Measurements from ENCODE around the gene ROBO4.

ROBO4 gene

DNA sequence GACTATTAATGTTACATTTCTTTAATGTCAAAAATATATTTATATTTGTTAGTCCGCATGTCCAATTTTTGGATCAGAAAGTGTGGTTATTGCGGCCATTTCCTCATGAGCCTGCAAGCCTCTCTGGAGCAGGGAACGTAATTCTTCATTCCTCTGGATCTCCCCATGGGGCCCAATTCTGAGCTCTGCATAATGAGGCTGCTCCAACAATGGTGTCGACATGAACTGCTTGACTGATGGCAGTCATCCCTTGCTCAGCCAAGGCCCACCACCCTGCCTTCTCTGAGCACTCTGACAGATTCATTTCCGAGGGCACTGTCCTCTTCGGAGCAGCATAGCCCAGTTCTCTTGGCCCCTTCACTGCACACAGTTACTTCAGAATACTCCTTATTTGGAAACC, 41.3 kb upstream of the ROBO4 start:
- no peak overlapping the region for H2AFZ ChIP-seq (ENCODE audit: low read depth, low read length)
- H3K4me2 ChIP-seq (ENCODE audit: low read length): no peak overlapping the region
- peaks cover 42% of the 10 kb centered on the region for H3K27me3 ChIP-seq (ENCODE audit: low read depth, low read length)
- no peak overlapping the region for H3K9ac ChIP-seq (ENCODE audit: low read length)
- no peak for TF ChIP-seq EZH2phosphoT487 (IDR thresholded peaks at IDR 0.05; ENCODE audit: low read depth)
- TF ChIP-seq, protein P1, sequence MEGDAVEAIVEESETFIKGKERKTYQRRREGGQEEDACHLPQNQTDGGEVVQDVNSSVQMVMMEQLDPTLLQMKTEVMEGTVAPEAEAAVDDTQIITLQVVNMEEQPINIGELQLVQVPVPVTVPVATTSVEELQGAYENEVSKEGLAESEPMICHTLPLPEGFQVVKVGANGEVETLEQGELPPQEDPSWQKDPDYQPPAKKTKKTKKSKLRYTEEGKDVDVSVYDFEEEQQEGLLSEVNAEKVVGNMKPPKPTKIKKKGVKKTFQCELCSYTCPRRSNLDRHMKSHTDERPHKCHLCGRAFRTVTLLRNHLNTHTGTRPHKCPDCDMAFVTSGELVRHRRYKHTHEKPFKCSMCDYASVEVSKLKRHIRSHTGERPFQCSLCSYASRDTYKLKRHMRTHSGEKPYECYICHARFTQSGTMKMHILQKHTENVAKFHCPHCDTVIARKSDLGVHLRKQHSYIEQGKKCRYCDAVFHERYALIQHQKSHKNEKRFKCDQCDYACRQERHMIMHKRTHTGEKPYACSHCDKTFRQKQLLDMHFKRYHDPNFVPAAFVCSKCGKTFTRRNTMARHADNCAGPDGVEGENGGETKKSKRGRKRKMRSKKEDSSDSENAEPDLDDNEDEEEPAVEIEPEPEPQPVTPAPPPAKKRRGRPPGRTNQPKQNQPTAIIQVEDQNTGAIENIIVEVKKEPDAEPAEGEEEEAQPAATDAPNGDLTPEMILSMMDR (IDR thresholded peaks at IDR 0.05; ENCODE audit: low read depth, low read length): no peak
- no peak overlapping the region for H3K27ac ChIP-seq (ENCODE audit: low read length)
- no peaks in the 10 kb centered on the region for H3K36me3 ChIP-seq (replicated peaks; ENCODE audit: low read depth, low read length)
- no peaks in the 10 kb centered on the region for H4K20me1 ChIP-seq (ENCODE audit: insufficient read depth, low read length)
- no peaks in the 10 kb centered on the region for H3K9me3 ChIP-seq (ENCODE audit: insufficient read depth, low read length)
- H3K4me1 ChIP-seq (ENCODE audit: low read length): no peaks in the 10 kb centered on the region
- H3K79me2 ChIP-seq (ENCODE audit: low read length): no peaks in the 10 kb centered on the region
- H3K4me3 ChIP-seq (ENCODE audit: low read length): no peak overlapping the region

DNA sequence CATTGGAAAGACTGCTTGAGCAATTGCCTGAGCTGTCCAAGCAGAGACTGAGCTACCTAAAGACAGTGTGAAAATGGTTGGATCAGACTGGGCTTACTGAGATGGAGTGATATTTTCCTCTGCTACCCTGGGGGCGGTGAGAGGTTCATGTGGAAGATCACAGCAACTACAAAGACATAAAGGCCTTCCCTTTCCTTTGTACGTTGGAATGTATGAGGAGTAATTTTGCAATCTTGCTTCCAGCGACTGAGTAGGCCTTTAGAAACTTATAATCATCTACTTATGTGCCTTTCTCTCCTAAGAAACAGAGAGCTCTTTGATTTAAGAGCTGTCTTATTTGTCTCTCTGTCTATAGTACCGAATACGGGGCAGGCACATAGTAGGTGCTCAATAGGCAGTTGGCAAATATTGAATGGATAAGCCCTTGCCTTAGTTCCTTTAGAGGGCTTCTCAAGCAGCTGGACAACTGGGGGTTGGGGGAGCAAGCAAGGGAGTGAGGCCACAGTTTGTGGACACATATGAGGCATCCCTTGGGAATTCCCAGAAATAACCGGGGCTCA, 40.6 kb upstream of the ROBO4 start:
- Histone ChIP-seq H2AFZ (ENCODE audit: low read depth, low read length) (no peak overlapping the region), H3K27ac (ENCODE audit: low read length) (no peak overlapping the region)

DNA sequence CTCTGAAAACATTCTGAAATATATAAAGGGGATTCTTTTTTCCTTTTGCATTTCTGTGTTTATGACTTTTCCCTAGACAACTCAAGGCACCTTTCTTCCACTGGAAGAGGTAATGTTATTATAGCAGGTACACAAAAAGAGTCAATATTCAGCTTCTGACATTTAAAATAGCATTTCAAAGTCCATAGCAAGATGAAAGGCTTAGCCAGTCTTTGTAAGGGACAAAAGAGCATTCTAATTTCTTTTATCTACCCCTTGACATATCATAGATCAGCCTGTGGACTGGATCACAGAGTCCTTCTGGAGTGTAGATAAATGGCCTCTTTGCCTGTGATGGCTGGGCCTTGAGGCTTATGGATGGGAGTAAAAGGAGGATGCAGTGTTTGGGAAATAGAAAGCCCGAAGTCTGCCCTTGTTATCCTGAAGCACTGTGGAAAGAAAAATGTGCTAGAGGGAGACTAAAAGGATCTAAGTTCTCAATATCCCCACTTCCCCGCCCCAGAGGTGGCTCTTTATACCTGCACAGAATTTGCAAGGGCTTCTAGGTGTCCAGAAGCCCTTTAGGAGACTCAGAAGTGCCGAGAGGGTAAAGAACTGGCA, 39.8 kb upstream of the ROBO4 start:
- TF ChIP-seq EZH2phosphoT487 (IDR thresholded peaks at IDR 0.05; ENCODE audit: low read depth): no peak
- TF ChIP-seq, protein P1 (IDR thresholded peaks at IDR 0.05; ENCODE audit: low read depth, low read length): no peak
- no peak overlapping the region for H2AFZ ChIP-seq (ENCODE audit: low read depth, low read length)
- H3K4me3 ChIP-seq (ENCODE audit: low read length): no peak overlapping the region
- H3K27ac ChIP-seq (ENCODE audit: low read length): no peak overlapping the region
- no peaks in the 10 kb centered on the region for H3K9me3 ChIP-seq (ENCODE audit: insufficient read depth, low read length)
- H3K4me1 ChIP-seq (ENCODE audit: low read length): no peaks in the 10 kb centered on the region
- no peaks in the 10 kb centered on the region for H3K36me3 ChIP-seq (replicated peaks; ENCODE audit: low read depth, low read length)
- no peaks in the 10 kb centered on the region for H4K20me1 ChIP-seq (ENCODE audit: insufficient read depth, low read length)
- H3K9ac ChIP-seq (ENCODE audit: low read length): no peak overlapping the region
- peaks cover 46% of the 10 kb centered on the region for H3K27me3 ChIP-seq (ENCODE audit: low read depth, low read length)
- H3K79me2 ChIP-seq (ENCODE audit: low read length): no peaks in the 10 kb centered on the region
- no peak overlapping the region for H3K4me2 ChIP-seq (ENCODE audit: low read length)

More for the DNA sequence above, 40.6 kb upstream of the ROBO4 start:
- Histone ChIP-seq H3K79me2 (ENCODE audit: low read length) (no peaks in the 10 kb centered on the region), H3K9me3 (ENCODE audit: insufficient read depth, low read length) (no peaks in the 10 kb centered on the region), H3K27me3 (ENCODE audit: low read depth, low read length) (peaks cover 46% of the 10 kb centered on the region), H3K4me1 (ENCODE audit: low read length) (no peaks in the 10 kb centered on the region), H3K4me3 (ENCODE audit: low read length) (no peak overlapping the region), H3K4me2 (ENCODE audit: low read length) (no peak overlapping the region), H3K36me3 (replicated peaks; ENCODE audit: low read depth, low read length) (no peaks in the 10 kb centered on the region), H3K9ac (ENCODE audit: low read length) (no peak overlapping the region), H4K20me1 (ENCODE audit: insufficient read depth, low read length) (no peaks in the 10 kb centered on the region)
- TF ChIP-seq, protein P1 (IDR thresholded peaks at IDR 0.05; ENCODE audit: low read depth, low read length): no peak
- TF ChIP-seq EZH2phosphoT487 (IDR thresholded peaks at IDR 0.05; ENCODE audit: low read depth): no peak

DNA sequence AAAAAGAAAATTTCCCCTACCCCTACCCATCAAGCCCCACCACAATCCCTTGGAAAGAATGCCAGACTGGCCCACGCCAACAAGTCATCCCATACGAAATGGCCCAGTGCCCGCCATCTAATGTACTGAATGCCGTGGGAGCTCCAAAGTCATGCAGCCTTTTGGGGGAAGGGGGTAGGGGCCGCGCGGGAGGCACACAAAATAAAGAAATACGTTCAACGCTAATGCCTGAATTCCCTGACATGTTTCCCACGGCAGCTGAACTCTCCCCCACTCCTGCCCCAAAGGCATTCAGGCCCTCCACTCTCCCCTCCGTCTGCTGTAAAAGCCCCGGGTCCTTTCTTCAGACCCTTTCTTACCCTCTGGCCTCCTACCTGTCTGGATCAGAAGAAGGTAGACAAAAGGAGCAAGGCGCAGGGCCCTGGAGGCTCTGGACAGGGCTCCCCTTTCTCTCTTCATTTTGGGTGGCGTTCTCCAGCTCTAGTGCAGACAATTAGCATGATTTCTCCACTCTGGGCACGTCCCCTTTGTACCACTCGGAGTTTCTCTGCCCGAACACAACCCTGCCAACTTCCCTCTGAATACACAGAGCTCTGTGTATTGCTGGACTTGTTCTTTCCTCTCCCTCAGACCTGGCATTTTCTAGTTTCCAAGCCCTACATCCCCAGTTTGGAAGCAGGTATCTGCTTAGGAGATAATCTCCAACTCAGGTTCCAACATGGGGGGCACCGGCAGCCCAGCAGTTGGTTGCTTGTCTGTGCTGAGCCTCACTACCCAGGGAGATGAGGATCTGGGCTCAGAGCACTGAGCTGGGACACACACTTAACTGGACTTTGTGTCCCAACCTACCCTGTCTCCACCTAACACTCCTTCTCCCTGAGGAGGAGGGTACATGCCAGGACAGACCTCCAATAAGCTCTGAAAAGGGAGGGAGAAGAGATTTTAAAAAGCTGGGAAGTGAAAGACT, 38.2 kb upstream of the ROBO4 start, which contains the start of gene HEPACAM:
Gene HEPACAM (minus strand): TSS at position 500 of the 967 bp plus-strand sequence. CDS start 41 bp downstream, at position 459.
- Histone ChIP-seq H3K27ac (ENCODE audit: low read length) (no peak within 1 kb of the TSS), H3K9ac (ENCODE audit: low read length) (no peak within 1 kb of the TSS), H3K79me2 (ENCODE audit: low read length) (no peaks in the 10 kb centered on the region), H3K4me2 (ENCODE audit: low read length) (no peak within 1 kb of the TSS), H3K27me3 (ENCODE audit: low read depth, low read length) (peaks cover 46% of the 10 kb centered on the region), H3K36me3 (replicated peaks; ENCODE audit: low read depth, low read length) (no peaks in the 10 kb centered on the region), H3K9me3 (ENCODE audit: insufficient read depth, low read length) (0 out of 2 replicates have a peak, but pooled peaks cover 3% of the 10 kb centered on the region), H3K4me3 (ENCODE audit: low read length) (no peak within 1 kb of the TSS), H4K20me1 (ENCODE audit: insufficient read depth, low read length) (no peaks in the 10 kb centered on the region), H2AFZ (ENCODE audit: low read depth, low read length) (no peak within 1 kb of the TSS), H3K4me1 (ENCODE audit: low read length) (peaks cover 6% of the 10 kb centered on the region)
- TF ChIP-seq, protein P1 (IDR thresholded peaks at IDR 0.05; ENCODE audit: low read depth, low read length): no peak
- no peak for TF ChIP-seq EZH2phosphoT487 (IDR thresholded peaks at IDR 0.05; ENCODE audit: low read depth)
